IPS-11a (cell line): ENCODE measurements around the gene SERPINH1.

Experiments used
- H3K4me3 ChIP-seq: one replicate; pipeline ENCODE4 v1.5.1; 2013; ENCODE audit warnings: low read depth, low read length, control low read depth

Gene SERPINH1

GRCh38 chr11:75594211-75594610 lies 32.2 kb downstream of the SERPINH1 start:
- no peak overlapping the region for H3K4me3 ChIP-seq

GRCh38 chr11:75595429-75595828 lies 33.4 kb downstream of the SERPINH1 start:
- no peak overlapping the region for H3K4me3 ChIP-seq

- H3K4me3 ChIP-seq: no peak overlapping the region
These were observed 34.9 kb downstream of the SERPINH1 start for GRCh38 chr11:75596914-75597313.

- no peak overlapping the region for H3K4me3 ChIP-seq
These were observed 35.6 kb downstream of the SERPINH1 start for GRCh38 chr11:75597636-75598035.

GRCh38 chr11:75598264-75598663 lies 36.2 kb downstream of the SERPINH1 start:
- no peak overlapping the region for H3K4me3 ChIP-seq

- no peak overlapping the region for H3K4me3 ChIP-seq
These were observed 36.8 kb downstream of the SERPINH1 start for GRCh38 chr11:75598900-75599299.

- no peak overlapping the region for H3K4me3 ChIP-seq
These were observed 38.3 kb downstream of the SERPINH1 start for GRCh38 chr11:75600356-75600755.

GRCh38 chr11:75601494-75601893 lies 39.4 kb downstream of the SERPINH1 start:
- no peak overlapping the region for H3K4me3 ChIP-seq

- no peak overlapping the region for H3K4me3 ChIP-seq
These were observed 40.9 kb downstream of the SERPINH1 start for GRCh38 chr11:75602951-75603350.

- H3K4me3 ChIP-seq: no peak overlapping the region
These were observed 42.0 kb downstream of the SERPINH1 start for GRCh38 chr11:75603791-75604736.

- no peak overlapping the region for H3K4me3 ChIP-seq
These were observed 44.0 kb downstream of the SERPINH1 start for GRCh38 chr11:75606099-75606498.

GRCh38 chr11:75611823-75612222 lies 49.8 kb downstream of the SERPINH1 start:
- H3K4me3 ChIP-seq: no peak overlapping the region

- H3K4me3 ChIP-seq: no peak overlapping the region
These were observed 53.7 kb downstream of the SERPINH1 start for GRCh38 chr11:75615751-75616150.

- H3K4me3 ChIP-seq: no peak overlapping the region
These were observed 54.2 kb downstream of the SERPINH1 start for GRCh38 chr11:75616281-75616680.
